GM18868 (cell line): Measurements from ENCODE around the gene ARFGAP3.

Source experiments
- ATAC-seq: cut with Tn5 transposase; IDR thresholded peaks from one replicate; pipeline ENCODE4 v1.9.1; 2021; ENCODE audit warnings: mild to moderate bottlenecking, moderate library complexity; ENCODE audit not compliant: unreplicated experiment

The ARFGAP3 gene

GRCh38 chr22:42884616-42885375, 27.7 kb upstream of the ARFGAP3 start:
- no peak for ATAC-seq

DNA sequence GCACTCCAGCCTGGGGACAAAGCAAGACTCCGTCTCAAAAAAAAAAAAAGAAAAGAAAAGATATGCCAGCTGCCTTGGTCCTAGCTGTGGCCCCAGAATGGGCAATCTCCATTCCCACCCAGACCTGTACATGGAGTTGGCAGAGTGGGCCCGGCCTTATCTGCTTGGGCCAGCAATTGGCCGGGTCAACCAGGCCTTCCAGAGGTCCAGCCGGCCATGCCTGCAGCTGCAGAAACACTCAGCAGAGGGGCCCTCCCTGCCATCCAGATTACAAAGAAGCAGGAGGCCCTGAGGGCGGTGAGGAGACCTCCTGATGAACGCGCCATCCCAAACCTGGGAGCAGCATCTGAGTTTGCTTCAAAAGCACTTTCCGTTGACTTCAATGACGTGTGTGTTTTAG, 26.9 kb upstream of the ARFGAP3 start:
- no peak for ATAC-seq

GRCh38 chr22:42883121-42883520, 26.0 kb upstream of the ARFGAP3 start:
- no peak for ATAC-seq

DNA sequence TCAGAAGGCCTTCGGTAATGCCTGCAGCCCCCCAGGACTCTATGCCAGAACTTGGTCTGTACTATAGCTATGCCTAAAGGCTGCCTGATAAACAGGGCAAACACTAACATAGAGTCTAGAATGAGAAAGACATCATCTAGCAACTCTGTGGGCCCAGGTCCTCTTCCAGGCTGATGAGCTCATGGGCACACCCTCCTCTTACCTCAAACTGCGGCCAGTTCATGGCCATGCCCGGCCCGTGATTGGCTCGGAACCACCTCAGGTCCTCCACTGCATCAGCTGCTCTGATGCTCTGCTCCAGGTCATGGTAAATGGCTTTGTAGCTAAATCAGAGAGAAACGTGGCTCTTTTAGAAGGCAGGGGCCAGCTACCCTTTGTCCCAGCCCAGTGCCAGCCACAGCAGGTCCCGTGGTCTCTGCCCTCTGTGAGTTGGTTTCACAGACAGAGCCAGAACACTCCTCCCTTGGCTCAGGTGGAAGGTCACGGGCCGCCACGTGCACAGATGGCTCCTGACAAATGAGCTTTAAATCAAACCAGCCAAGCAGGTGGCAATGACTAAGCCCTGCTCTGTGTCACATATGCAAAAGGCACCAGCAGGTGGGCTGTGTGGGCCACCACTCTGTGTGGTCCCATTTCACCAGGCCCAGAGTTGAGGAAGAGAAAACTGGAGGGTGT, 25.0 kb upstream of the ARFGAP3 start:
- no peak for ATAC-seq

DNA sequence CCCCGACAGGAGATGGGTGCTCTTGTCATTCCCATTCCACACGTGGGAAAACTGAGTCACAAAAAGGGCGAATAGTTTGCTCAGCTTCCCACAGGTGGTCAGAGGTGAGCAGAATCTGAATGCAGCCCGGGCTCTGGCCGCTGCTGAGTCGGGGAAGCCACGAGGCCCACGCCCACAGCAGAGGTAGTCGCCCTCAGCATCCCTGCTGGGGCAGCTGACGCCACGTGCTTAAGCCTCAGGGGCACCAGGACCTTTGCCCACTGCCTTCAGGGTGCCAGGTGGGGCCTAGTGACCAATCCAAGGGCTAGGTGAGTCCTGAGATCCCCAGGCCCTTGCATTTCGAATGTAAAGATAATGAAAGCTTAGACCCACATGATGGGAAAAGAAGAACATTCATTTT, 24.2 kb upstream of the ARFGAP3 start:
- no peak for ATAC-seq

DNA sequence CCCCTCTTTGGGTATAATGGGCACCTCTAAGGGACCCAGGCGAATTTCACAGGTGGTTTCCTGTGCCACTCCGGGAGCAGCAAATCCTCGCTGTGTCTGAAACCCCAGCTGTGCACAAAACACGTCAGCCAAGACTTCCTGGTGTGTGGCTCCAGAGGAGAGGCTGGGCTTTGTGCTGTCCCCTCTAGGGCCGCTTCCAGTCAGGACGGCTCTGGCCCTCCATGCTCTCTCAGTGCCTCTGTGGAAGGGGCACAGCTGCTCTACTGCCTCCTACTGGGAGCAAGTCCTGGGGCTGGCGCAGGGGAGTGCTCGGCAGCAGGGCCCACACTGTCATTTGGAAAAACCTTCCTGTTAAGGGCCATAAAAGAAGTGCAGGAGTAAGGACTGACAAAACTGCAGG, 23.7 kb upstream of the ARFGAP3 start:
- ATAC-seq = no peak

GRCh38 chr22:42879371-42880021, 22.4 kb upstream of the ARFGAP3 start:
- ATAC-seq = no peak

DNA sequence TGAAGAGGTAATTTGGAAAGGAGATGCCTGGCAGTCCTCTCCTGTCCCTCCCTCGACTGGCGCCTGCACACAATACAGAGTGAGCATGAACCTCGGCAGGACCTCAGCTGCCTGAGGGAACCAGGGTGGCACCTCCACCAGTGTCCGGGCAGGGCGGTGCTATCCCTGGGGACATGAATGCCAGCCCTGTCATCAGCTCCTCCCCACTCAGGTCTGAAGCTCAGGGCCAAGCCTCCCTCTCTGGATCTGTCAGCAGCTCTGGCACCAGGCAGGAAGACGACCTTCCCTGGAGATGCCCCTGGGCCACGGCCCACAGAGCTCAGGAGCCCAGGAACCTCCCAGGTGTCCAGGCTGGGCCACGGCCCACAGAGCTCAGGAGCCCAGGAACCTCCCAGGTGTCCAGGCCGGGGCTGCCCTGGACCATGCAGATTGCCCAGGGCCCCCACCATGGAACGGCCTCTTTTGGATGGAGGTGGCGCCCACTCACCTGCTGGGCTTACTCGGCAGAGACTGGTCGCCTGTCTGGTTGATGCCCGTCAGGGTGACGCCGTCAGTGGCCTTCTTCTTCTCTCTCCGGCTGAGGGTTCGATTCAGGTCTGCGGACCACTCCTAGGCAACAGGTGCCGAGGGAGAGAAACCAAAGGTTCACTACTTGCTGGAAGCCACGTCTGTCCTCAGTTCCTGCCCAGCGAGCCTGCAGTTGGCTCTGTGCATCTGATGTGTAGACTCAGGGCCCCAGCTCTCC, 21.7 kb upstream of the ARFGAP3 start:
- no peak for ATAC-seq

- no peak for ATAC-seq
Measured at GRCh38 chr22:42877597-42878340, 20.7 kb upstream of the ARFGAP3 start.

DNA sequence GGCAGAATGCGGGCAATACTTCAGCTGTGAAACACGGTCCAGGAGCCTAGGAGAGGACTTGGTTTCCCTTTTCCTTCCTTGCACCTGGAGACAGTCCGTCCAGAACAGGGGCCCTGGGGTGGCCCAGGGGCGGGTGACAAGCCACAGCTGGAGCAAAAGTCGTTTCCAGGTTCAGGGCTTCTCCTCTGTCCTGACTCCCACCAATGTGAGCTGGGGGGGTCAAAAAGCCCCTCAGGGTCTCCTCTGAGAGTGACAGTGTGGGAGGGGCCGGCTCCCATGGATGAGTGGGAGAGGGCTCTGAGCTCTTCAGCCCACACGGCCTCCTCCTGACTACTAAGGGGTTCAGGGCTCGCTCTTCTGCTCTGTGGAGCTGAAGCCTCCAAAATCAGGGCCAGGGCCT, 20.1 kb upstream of the ARFGAP3 start:
- no peak for ATAC-seq

DNA sequence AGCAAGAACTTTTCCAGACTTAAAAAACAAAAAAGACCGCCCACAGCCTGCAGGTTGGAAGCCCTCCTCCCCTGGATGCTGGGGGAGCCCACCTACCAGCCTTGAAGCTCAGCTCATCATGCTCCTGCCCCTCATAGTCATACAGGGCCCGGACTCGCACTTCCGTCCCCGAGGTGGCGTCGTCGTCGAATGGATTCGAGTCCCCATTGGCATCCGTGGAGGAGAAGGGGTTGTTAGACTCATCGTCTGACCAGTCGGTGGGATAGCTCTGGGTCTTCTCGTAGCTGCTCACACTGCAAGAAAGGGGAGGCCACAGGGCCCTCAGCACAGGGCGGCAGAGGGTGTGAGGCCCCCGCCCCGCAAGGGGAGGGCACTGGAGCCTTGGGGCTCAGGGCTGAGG, 19.0 kb upstream of the ARFGAP3 start:
- ATAC-seq = no peak

GRCh38 chr22:42874010-42874409, 16.9 kb upstream of the ARFGAP3 start:
- ATAC-seq = no peak

GRCh38 chr22:42873356-42873755, 16.3 kb upstream of the ARFGAP3 start:
- ATAC-seq = no peak

GRCh38 chr22:42872821-42873220, 15.7 kb upstream of the ARFGAP3 start:
- no peak for ATAC-seq

GRCh38 chr22:42871146-42872050, 14.3 kb upstream of the ARFGAP3 start:
- ATAC-seq = no peak

GRCh38 chr22:42869888-42870480, 12.9 kb upstream of the ARFGAP3 start:
- no peak for ATAC-seq

- ATAC-seq = no peak
Measured at GRCh38 chr22:42869463-42869862, 12.4 kb upstream of the ARFGAP3 start.

DNA sequence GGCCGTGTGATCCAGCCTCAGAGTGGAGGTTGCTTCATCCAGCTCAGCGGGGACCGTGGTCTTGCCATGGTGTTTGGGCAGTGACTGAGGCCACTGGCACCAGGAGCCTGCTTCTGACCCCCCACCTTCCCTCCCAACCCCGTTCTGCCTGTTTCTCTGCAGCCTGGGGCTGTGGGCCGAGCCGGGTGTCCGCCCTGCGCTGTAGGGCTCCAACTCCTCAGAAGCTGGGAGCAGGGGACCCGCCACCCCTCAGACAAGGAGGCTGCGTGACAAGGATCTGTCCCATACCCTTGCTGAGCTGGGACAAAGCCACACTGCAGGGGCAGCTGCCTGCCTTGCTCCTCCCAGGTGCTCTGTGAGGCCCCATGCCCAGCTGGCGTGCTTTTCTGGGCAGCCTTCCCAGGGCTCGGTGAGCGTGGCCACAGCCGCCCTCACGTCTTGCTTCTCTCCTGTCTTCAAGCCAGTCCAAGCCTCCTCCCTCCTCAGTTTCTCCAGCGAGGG, 11.7 kb upstream of the ARFGAP3 start:
- no peak for ATAC-seq

DNA sequence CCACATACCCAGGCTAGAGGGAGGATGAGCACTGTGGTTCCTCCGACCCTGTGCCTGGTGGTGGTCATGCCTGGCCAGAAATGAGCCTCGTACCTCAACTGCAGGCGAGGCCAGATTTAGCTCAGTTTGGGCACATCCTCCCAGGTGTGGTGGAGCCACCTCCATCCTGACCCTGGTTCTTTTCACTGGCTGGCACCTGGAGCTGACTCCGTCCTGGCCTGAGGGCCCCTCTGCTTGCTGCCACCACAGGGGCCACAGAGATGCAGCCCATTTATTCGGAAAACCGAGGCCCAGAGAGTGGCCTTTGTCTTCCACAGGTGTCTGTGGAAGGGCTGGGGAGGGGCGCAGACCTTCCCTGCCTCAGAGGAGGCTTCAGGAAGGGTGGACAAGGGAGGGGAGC, 9.0 kb upstream of the ARFGAP3 start:
- ATAC-seq = no peak
